SK-N-SH (cell line): ENCODE measurements around the gene ARHGEF6. TPM values are rescaled to one million over a fixed set of nuclear protein-coding genes. Genes with fewer than 3 reads are reported as not detected.

ENCODE experiments used
- CTCF ChIA-PET: fragments of 300-600, 350-600 bp; formaldehyde crosslinking; extraction: SDS; loops from one replicate; lab custom pipeline; 2021; lab: Yijun Ruan, JAX
- POLR2A ChIA-PET: fragments of 350-600 bp; sonication (Branson Sonifier 250); formaldehyde crosslinking; extraction: SDS; loops from one replicate; lab custom pipeline; 2020; ENCODE audit warnings: antibody characterized with exemption, inconsistent platforms; lab: Yijun Ruan, JAX
- DNase-seq: peaks from one replicate; pipeline ENCODE4 v3.0.0; 2012
- H2AFZ ChIP-seq: fragments of 200-600 bp; sonication (generic); 2 replicates; pipeline ENCODE4 v1.8.1; 2016; ENCODE audit warnings: antibody characterized with exemption, mild to moderate bottlenecking, low read depth
- H3F3A ChIP-seq: fragments of 200-600 bp; sonication (generic); replicated peaks from 2 replicates; pipeline ENCODE3; 2016; ENCODE audit warnings: antibody characterized with exemption, mild to moderate bottlenecking; ENCODE audit not compliant: insufficient read depth
- H3K27ac ChIP-seq, 2 experiments: fragments of 200-500 bp in 1 of 2; fragments of 200-600 bp in 1 of 2; sonication (Bioruptor generic) in 1 of 2; sonication (generic), shearing (Covaris generic) in 1 of 2; 2 replicates each; pipeline versions ENCODE4 v1.5.1 to v1.6.1; 2014 to 2016; ENCODE audit warnings: low read depth in 2 of 2, inconsistent platforms in 1 of 2, low read length in 1 of 2, mild to moderate bottlenecking in 1 of 2, mixed read lengths in 1 of 2
- H3K27me3 ChIP-seq: fragments of 200-600 bp; sonication (generic), shearing (Covaris generic); 2 replicates; pipeline ENCODE4 v1.6.1; 2016; ENCODE audit warnings: mixed run types; ENCODE audit not compliant: insufficient read depth
- H3K36me3 ChIP-seq, 2 experiments: fragments of 200-500 bp in 1 of 2; fragments of 200-600 bp in 1 of 2; sonication (Bioruptor generic) in 1 of 2; sonication (generic) in 1 of 2; replicated peaks in 1 of 2; 2 replicates each; pipeline versions ENCODE3 to v1.5.1; 2014 to 2016; ENCODE audit warnings: low read length in 1 of 2, mild to moderate bottlenecking in 1 of 2; ENCODE audit not compliant: insufficient read depth in 2 of 2, control insufficient read depth in 1 of 2
- H3K4me1 ChIP-seq, 2 experiments: fragments of 200-500 bp in 1 of 2; fragments of 200-600 bp in 1 of 2; sonication (Bioruptor generic) in 1 of 2; sonication (generic), shearing (Covaris generic) in 1 of 2; 2 replicates each; pipeline versions ENCODE4 v1.5.1 to v1.6.1; 2014 to 2016; ENCODE audit warnings: low read depth in 1 of 2, low read length in 1 of 2, mixed run types in 1 of 2; ENCODE audit not compliant: insufficient read depth in 2 of 2, control insufficient read depth in 1 of 2
- H3K4me2 ChIP-seq: fragments of 200-600 bp; sonication (generic), shearing (Covaris generic); 2 replicates; pipeline ENCODE4 v1.6.1; 2017; ENCODE audit warnings: mixed run types
- H3K4me3 ChIP-seq, 2 experiments: fragments of 200-500 bp in 1 of 2; fragments of 200-600 bp in 1 of 2; sonication (Bioruptor generic) in 1 of 2; sonication (generic), shearing (Covaris generic) in 1 of 2; 2 replicates each; pipeline versions ENCODE4 v1.5.1 to v1.8.1; 2014 to 2016; ENCODE audit warnings: low read depth in 2 of 2, inconsistent platforms in 1 of 2, low read length in 1 of 2, mild to moderate bottlenecking in 1 of 2, mixed read lengths in 1 of 2, moderate library complexity in 1 of 2
- H3K79me2 ChIP-seq: fragments of 200-600 bp; sonication (generic); 2 replicates; pipeline ENCODE4 v1.8.1; 2017; ENCODE audit warnings: mild to moderate bottlenecking; ENCODE audit not compliant: insufficient read depth
- H3K9ac ChIP-seq: fragments of 200-600 bp; sonication (generic); 2 replicates; pipeline ENCODE4 v1.6.1; 2017; ENCODE audit warnings: mixed run types
- H3K9me2 ChIP-seq: fragments of 200-600 bp; sonication (generic); 2 replicates; pipeline ENCODE4 v1.6.1; 2017; ENCODE audit warnings: mixed run types
- H3K9me3 ChIP-seq: fragments of 200-600 bp; sonication (generic); 2 replicates; pipeline ENCODE4 v1.6.1; 2017; ENCODE audit warnings: mixed run types, mild to moderate bottlenecking, moderate library complexity
- H4K20me1 ChIP-seq: fragments of 200-600 bp; sonication (generic); 2 replicates; pipeline ENCODE4 v1.6.1; 2017; ENCODE audit warnings: mild to moderate bottlenecking, mixed run types; ENCODE audit not compliant: insufficient read depth
- CHD2 ChIP-seq: fragments of 150-350 bp; IDR thresholded peaks from 2 replicates; pipeline ENCODE4 v1.6.1; 2018; ENCODE audit warnings: low read length; ENCODE audit not compliant: partially characterized antibody
- ELF1 ChIP-seq: IDR thresholded peaks from 2 replicates; pipeline ENCODE4 v1.4.0; 2012
- EP300 ChIP-seq, 2 experiments: IDR thresholded peaks; 2 replicates each; pipeline versions ENCODE4 v1.4.0 to v1.6.1; 2012; ENCODE audit warnings: borderline replicate concordance in 1 of 2, low read depth in 1 of 2, low read length in 1 of 2
- FOSL2 ChIP-seq: IDR thresholded peaks from 2 replicates; pipeline ENCODE4 v1.4.0; 2012; ENCODE audit warnings: low read depth, mild to moderate bottlenecking, moderate library complexity, borderline replicate concordance
- FOXJ3 ChIP-seq: sonication (generic); formaldehyde crosslinking; IDR thresholded peaks from 2 replicates; pipeline ENCODE4 v1.5.1; 2020; ENCODE audit warnings: mild to moderate bottlenecking, missing genetic modification reagents
- GATA2 ChIP-seq: sonication (generic); formaldehyde crosslinking; IDR thresholded peaks from 2 replicates; pipeline ENCODE4 v1.5.0; 2020; ENCODE audit warnings: mild to moderate bottlenecking, missing genetic modification reagents
- MXI1 ChIP-seq: IDR thresholded peaks from 2 replicates; pipeline ENCODE4 v1.6.1; 2012; ENCODE audit warnings: mild to moderate bottlenecking, low read depth, low read length, improper control_type of control experiment
- NFIC ChIP-seq: IDR thresholded peaks from 2 replicates; pipeline ENCODE4 v1.4.0; 2012; ENCODE audit warnings: borderline replicate concordance
- NRF1 ChIP-seq: IDR thresholded peaks from 2 replicates; pipeline ENCODE4 v1.6.1; 2012; ENCODE audit warnings: low read depth, mild to moderate bottlenecking, low read length
- RFX5 ChIP-seq: IDR thresholded peaks from 2 replicates; pipeline ENCODE4 v1.6.1; 2012; ENCODE audit warnings: mild to moderate bottlenecking, improper control_type of control experiment, low read length
- RXRA ChIP-seq: IDR thresholded peaks from 2 replicates; pipeline ENCODE4 v1.4.0; 2012; ENCODE audit warnings: low read depth, mild to moderate bottlenecking, borderline replicate concordance
- YY1 ChIP-seq: IDR thresholded peaks from 2 replicates; pipeline ENCODE4 v1.4.0; 2012; ENCODE audit warnings: low read depth, mild to moderate bottlenecking
- WGBS: methylation state at CpG from one replicate; pipeline ENCODE4 v1.1.6; 2017; ENCODE audit warnings: low lambda C conversion rate; 5-methylcytosine and 5-hydroxymethylcytosine counted together
- polyA plus RNA-seq, 3 experiments: library from polyadenylated mRNA; depleted of rRNA; stranded (reverse); fragments of >200 nt; gene quantifications; 2 replicates each; pipeline ENCODE4 v1.2.3, GENCODE V29; 2012
- TF ChIP-seq, protein P1 (sequence below): fragments of 150-350 bp; IDR thresholded peaks from 2 replicates; pipeline ENCODE4 v1.6.1; 2017; ENCODE audit warnings: antibody characterized with exemption, low read length, low read depth, borderline replicate concordance
- TF ChIP-seq, protein P2 (sequence below): fragments of 150-350 bp; IDR thresholded peaks from 2 replicates; pipeline ENCODE4 v1.6.1; 2016; ENCODE audit warnings: mild to moderate bottlenecking, low read depth, low read length
- TF ChIP-seq, protein P3 (sequence below): IDR thresholded peaks from 2 replicates; pipeline ENCODE4 v1.4.0; 2012; ENCODE audit warnings: low read depth, borderline replicate concordance

The ARHGEF6 gene
- polyA plus RNA-seq, 1 of the 3 experiments (the other 2 are of a cell fraction), result 2.7 TPM

DNA sequence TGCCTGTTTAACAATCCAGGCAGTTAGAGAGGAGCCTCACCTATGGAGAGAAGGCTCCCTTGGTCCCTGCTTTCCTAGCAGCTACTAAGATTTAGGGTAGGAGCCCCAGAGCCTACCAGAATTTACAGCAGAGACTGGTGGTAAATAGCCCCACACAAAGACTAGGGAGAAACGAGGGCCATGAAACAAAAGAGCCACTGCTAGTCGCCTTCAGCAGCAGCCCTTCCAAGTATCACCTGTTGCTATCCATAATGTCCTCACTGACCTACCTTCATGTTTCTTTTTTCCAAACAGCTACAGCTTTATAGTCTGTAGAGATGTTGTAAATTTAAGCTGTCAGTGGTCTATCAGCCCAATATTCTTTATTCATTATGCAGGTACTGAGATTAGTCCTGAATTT, 25.3 kb downstream of the ARHGEF6 start:
- Histone ChIP-seq H3K79me2 (no peaks in the 10 kb centered on the region), H4K20me1 (no peaks in the 10 kb centered on the region), H3K4me2 (no peak overlapping the region), H3K27me3 (no peaks in the 10 kb centered on the region), H2AFZ (no peak overlapping the region), H3K4me3 (no peak overlapping the region), H3K36me3 (no peaks in the 10 kb centered on the region), H3F3A (no peaks in the 10 kb centered on the region), H3K9me3 (no peaks in the 10 kb centered on the region), H3K4me1 (peaks cover 0 to 7% of the 10 kb centered on the region in 2 experiments; a peak in 2 of 4 replicates), H3K9ac (no peak overlapping the region), H3K9me2 (no peaks in the 10 kb centered on the region), H3K27ac (no peak overlapping the region)
- ChIA-PET CTCF (interaction anchor here (1.6 kb wide), 1 partner anchor 13 kb away, joined by 5 read pairs; no protein-coding TSS in a partner anchor), POLR2A (no interaction called here)
- no peak for DNase-seq
- WGBS, result 13% methylated on average over 2 of the region's 2 CpGs
- no peak for TF ChIP-seq EP300 (IDR thresholded peaks at IDR 0.05; ENCODE audit: borderline replicate concordance in 1 of 2, low read depth in 1 of 2, low read length in 1 of 2)
- TF ChIP-seq FOXJ3 (CRISPR knock-in tag), result no peak
- no peak for TF ChIP-seq NRF1
- TF ChIP-seq, protein P1, sequence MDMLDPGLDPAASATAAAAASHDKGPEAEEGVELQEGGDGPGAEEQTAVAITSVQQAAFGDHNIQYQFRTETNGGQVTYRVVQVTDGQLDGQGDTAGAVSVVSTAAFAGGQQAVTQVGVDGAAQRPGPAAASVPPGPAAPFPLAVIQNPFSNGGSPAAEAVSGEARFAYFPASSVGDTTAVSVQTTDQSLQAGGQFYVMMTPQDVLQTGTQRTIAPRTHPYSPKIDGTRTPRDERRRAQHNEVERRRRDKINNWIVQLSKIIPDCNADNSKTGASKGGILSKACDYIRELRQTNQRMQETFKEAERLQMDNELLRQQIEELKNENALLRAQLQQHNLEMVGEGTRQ, result no peak
- TF ChIP-seq, protein P2, sequence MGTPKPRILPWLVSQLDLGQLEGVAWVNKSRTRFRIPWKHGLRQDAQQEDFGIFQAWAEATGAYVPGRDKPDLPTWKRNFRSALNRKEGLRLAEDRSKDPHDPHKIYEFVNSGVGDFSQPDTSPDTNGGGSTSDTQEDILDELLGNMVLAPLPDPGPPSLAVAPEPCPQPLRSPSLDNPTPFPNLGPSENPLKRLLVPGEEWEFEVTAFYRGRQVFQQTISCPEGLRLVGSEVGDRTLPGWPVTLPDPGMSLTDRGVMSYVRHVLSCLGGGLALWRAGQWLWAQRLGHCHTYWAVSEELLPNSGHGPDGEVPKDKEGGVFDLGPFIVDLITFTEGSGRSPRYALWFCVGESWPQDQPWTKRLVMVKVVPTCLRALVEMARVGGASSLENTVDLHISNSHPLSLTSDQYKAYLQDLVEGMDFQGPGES, result no peak
- TF ChIP-seq, protein P3, sequence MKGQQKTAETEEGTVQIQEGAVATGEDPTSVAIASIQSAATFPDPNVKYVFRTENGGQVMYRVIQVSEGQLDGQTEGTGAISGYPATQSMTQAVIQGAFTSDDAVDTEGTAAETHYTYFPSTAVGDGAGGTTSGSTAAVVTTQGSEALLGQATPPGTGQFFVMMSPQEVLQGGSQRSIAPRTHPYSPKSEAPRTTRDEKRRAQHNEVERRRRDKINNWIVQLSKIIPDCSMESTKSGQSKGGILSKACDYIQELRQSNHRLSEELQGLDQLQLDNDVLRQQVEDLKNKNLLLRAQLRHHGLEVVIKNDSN, result no peak
- no peak for TF ChIP-seq MXI1
- TF ChIP-seq YY1, result no peak
- no peak for TF ChIP-seq GATA2 (CRISPR knock-in tag)
- no peak for TF ChIP-seq RXRA
- no peak for TF ChIP-seq FOSL2
- TF ChIP-seq RFX5, result no peak
- TF ChIP-seq CHD2, result no peak

DNA sequence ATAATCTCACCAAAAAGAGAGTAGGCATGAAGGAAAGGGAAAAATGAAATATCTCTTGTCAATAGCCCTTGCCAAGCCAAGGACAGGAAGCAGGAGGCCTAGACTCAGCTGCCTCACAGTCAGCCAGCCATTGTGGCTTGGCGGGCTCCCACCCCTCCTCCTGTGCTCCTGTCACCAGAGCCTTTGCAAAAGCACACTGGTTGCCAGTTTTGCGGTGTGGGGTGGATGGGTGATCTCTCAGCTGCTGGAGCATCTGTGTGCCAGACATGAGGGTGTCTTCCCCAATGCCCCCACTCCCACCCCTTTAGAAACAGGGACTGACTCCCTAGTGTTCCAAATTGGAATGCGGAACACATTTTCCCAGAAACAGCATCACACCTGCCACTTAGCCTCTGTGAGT, 26.1 kb downstream of the ARHGEF6 start:
- TF ChIP-seq MXI1 (no peak), ELF1 (no peak), EP300 (IDR thresholded peaks at IDR 0.05; ENCODE audit: borderline replicate concordance in 1 of 2, low read depth in 1 of 2, low read length in 1 of 2) (no peak), CHD2 (no peak), NFIC (no peak), NRF1 (no peak)
- TF ChIP-seq, all 33 proteins: peak for 0
- WGBS, result 42% methylated on average over 2 of the region's 3 CpGs
- Histone ChIP-seq H3K9me3 (no peaks in the 10 kb centered on the region), H4K20me1 (no peaks in the 10 kb centered on the region), H3K4me3 (no peak overlapping the region), H3K27me3 (no peaks in the 10 kb centered on the region), H3K9me2 (no peaks in the 10 kb centered on the region), H3K4me1 (peaks cover 0 to 3% of the 10 kb centered on the region in 2 experiments; a peak in 1 of 4 replicates), H2AFZ (no peak overlapping the region), H3K9ac (no peak overlapping the region), H3K4me2 (no peak overlapping the region), H3F3A (no peaks in the 10 kb centered on the region), H3K27ac (no peak overlapping the region), H3K79me2 (no peaks in the 10 kb centered on the region), H3K36me3 (no peaks in the 10 kb centered on the region)
- ChIA-PET CTCF (no interaction called here), POLR2A (no interaction called here)
- no peak for DNase-seq
